Cardiac fibroblast (primary cell): ENCODE results near the gene SKI.

Source experiments
- DNase-seq, 2 donors: peaks; one replicate each; pipeline versions ENCODE4 v3.0.0 to v3.0.0-alpha.2; 2010; ENCODE audit warnings: low read depth in 2 of 2
- H3K4me3 ChIP-seq, 2 donors: replicated peaks in 1 of 2; 1 replicate in 1 of 2; 2 replicates in 1 of 2; pipeline ENCODE4 v1.5.1; 2011; ENCODE audit warnings: low read depth in 2 of 2, low read length in 2 of 2, mild to moderate bottlenecking in 2 of 2, moderate library complexity in 1 of 2
- CTCF ChIP-seq: IDR thresholded peaks from one replicate; pipeline ENCODE4 v1.5.1; 2011; ENCODE audit warnings: low read depth, mild to moderate bottlenecking, low read length, inconsistent platforms

Gene SKI

GRCh38 chr1:2358651-2359640 lies 130.8 kb downstream of the SKI start:
- no peak for TF ChIP-seq CTCF
- no peak overlapping the region for H3K4me3 ChIP-seq
- DNase-seq: no peak
